Hypothalamus (tissue), 51 donors: ENCODE data around the gene C2CD4A.
"Not testable (repeated sequence)": the region's sequence is repeated elsewhere in the genome, so short reads cannot be mapped to it uniquely, and the experiment has no call there.

Experiments used
- DNase-seq, 51 donors: peaks; one replicate each; lab custom pipeline; 2025; lab: John Stamatoyannopoulos, UW

The C2CD4A gene, protein sequence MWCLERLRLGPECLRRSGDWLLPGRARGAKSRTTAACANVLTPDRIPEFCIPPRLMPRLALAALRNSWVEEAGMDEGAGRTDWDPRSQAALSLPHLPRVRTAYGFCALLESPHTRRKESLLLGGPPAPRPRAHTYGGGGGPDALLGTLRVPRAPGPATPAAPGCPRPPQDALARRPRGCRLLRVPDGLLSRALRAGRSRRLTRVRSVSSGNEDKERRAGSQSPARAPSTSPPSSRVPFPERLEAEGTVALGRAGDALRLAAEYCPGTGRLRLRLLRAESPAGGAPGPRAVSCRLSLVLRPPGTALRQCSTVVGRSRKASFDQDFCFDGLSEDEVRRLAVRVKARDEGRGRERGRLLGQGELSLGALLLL

DNA sequence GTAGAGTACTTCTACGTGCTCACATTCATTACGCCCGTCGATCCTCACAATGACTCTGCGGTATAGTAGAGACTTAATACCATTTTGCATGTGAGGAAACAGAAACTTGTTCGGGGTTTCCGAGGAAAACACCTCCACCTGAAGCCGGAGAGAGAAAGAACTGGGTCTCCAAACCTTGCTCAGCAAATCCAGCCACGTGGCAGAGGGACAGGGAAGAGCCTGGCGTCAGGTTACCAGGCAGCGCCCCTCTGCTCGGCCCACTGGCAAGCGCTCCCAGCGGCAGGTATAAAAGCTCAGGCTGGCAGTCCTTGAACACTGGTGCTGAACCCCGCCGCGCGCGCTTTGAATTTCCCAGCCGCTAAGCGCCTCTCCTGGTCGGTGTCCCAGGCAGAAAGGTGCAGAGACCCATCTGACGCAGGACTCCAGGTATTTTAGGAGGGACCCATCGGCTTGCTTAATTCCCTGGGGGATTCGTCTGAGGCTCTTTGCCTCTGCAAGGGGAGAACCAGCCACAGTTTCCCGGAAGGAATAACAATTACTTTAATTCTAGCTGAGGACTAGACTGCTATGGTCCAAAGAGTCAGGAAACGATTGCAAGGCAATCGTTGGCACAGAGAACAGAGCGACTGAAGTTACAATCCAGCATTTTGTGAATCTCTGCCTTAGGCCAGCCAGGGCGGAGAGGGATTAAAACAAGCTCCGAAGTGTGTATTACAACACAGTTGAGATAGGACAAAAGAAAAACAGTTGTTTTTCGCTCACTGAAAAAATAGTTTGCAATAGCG lies at the start of gene C2CD4A:
Gene C2CD4A (plus strand): TSS at position 315 of the 785 bp plus-strand sequence. CDS start 637 bp downstream, outside the sequence.
- DNase-seq: peak in 24 of 51 donors; percentile 5 to 65 (median 28)

DNA sequence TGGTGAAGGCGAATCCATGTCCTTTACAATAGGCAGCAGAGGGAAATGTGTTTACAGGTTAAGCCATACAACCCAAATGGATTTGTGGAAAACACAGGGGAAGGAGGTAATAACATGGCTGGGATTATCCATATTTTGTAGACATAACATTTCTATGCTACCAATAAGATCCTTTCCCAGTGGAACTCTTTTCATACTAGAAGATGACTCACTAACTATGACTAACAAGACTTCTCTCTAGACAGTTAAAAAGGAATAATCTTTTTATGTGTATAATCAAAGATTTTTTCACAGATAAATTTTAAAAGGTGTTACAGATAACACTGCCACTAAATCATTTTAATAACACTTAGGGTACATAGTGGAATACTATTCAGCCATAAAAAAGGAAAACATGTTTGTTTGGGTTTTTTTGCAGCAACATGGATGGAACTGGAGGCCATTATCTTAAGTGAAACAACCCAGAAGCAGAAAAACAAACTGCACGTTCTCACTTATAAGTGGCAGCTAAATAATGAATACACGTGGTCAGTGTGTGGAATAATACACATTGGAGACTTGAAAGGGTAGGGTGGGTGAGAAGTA lies 46.1 kb upstream of the C2CD4A start:
- DNase-seq: no peak

DNA sequence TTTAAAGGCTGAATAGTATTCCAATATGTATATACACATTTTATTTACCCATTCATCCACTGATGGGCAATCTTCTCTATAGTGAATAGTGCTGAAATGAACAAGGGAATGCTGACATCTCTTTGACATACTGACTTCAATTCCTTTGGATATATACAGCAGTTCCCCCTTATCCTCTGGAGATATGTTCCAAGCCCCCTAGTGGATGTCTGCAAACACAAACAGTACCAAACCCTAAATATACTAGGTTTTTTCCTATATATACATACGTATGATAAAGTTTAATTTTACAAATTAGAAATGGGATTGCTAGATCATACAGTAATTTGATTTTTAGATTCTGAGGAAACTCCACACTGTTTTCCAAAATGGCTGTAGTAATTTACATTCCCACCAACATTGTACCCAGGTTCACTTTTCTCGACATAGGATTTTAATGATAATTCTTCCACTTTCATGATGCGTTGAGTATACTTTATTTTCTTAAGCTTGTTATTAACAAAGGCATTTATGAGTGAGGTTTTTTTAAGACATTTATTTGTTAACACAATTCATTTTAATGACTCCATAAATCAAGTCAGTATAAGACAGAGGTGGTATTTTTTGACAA lies 44.7 kb upstream of the C2CD4A start:
- no peak for DNase-seq

DNA sequence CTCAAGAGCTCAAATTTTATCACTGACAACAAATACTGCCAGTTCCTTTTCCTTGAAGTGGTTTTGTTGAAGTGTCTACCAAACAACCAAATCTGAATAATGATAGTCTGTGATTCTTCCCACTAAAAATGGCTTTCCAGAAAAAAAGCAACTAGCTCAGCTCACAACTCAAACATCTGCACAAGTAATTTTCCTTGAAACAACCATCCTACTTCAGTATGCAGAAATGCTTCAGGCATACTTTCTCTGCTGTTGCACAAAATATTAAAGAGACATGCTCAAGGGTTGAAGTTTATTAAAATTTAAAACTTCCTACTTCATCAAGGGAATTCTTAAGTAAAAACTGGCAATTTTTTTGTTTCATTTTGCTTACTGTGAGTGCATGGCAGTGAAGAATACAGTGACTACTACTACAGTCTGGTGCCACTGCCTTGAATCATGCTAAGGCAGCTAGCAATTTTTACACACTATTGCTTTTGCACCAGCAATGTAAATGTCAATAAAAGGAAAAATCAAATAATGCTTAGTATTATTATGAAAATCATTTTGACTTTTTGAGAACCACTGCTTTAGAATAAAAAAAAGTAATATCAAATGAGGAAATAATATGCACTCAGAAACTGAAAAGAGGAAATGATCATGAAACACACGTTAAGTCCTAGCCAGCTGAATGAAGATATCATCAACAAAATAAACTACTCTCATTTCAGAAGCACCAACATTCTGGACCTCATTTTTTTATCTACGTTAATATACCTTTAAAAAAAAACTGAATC lies 40.1 kb upstream of the C2CD4A start:
- no peak for DNase-seq

DNA sequence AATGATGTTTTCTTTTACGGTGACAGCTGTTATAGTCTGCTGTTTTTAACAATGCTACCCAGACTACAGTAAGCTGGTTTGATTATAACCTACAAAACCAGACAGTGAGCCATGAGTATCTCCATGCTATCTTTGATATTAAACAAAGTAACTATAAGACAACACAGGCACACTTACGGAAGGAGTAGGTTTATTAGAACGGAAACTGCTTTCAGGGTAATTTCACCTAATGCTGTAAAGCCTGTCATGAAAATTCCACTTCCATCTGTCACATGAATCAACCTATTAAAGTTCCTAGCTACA lies 39.6 kb upstream of the C2CD4A start:
- no peak for DNase-seq

DNA sequence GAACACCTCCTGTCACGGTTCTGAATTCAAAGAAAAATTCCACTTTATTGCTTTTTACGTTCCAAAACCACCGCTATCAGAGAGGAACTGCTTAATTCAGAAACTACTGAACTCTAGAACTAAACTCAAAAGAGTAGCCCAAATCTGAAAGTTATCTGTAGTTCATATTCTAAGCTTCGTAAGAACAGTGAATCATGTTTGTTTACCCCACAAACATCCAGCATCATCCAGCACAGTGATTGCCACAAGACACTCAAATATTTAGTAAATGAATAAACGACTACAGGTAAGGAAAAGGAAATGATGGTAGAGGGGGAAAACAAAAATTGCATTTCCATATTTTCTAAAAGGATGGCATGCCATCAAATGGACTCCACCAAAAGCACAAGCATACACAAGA lies 38.9 kb upstream of the C2CD4A start:
- no peak for DNase-seq

DNA sequence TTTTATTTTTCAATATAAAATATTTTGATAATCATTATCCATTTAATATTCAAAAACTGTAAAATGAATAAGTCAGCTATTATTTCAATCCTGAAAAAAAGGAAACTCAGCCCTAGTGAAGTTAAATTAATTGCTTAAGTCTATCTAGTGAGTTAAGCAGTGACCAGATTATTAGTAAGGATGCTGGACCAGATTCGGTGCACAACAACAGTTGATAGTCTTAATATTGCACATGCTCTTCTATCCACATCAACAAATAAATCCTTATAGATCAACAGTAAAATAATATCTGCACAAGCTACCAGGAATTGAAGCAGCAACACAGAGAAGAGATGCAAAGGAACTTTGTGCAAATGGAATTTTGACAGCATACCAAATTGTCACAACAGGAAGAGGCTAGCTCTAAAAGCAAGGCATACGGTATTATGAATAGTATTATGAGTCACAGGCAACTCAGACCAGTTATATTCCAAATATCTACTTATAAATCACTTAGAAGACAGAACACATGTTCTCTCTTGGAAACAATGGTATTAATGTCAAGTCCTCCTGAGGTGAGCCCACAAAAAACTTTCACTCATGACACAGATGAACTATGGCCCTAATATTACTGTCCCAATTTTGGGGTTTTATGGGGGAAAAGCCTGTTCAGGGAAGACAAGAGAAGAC lies 31.4 kb upstream of the C2CD4A start:
- no peak for DNase-seq

DNA sequence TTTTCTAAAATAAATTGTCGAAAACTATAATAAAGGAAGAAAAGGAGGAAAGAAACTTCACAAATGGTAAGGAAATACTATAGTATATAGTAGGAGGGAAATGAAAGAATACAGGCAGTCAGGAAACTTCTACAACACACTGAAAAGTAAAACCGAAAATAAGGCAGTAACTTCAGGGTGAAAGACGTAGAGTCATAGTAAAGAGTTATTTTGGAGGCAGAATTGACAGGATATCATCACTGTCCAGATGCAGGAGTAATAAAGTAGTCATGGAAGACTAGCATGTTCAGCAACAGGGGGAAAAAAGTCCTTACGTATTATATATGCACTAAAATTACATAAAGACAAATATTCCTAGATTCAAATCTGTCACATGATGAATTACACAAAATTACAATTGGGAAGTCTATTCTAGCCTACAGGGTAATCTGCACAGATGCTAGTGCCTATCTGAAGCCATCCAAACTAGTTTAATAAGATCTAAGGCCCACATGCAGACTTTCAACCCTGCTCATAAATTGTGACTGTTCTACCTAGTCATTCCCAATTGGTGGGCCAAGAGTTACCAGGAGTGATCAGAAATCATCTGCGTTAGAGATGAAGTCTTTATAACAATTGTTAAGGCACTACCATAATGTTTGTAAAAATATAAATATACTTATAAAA lies 20.6 kb upstream of the C2CD4A start:
- no peak for DNase-seq

DNA sequence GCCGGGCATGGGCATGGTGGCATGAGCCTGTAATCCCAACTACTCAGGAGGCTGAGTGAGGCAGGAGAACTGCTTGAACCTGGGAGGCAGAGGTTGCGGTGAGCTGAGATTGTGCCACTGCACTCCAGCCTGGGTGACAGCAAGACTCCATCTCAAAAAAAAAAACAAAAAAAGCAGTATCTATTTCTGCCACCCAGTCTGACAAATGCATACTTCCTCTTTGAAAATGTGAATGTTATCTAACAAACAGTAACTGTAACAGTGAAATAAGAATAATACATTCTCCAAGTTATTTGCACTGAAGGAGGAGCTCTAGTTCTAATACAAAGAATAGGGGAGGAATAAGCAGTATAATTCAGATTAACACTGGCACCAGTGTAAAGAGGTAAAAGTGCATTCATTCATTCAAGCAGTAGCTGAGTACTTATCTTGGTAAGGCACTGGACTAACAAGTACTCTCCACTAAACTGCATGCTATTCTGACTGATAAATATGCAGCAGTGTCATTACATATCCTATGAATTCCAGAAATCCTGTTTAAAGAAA lies 19.4 kb upstream of the C2CD4A start:
- DNase-seq: no peak

DNA sequence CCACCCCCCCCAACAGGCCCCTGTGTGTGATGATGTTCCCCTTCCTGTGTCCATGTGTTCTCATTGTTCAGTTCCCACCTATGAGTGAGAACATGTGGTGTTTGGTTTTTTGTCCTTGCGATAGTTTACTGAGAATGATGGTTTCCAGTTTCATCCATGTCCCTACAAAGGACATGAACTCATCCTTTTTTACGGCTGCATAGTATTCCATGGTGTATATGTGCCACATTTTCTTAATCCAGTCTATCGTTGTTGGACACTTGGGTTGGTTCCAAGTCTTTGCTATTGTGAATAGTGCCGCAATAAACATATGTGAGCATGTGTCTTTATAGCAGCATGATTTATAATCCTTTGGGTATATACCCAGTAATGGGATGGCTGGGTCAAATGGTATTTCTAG lies 18.5 kb upstream of the C2CD4A start:
- not testable (repeated sequence) for DNase-seq

DNA sequence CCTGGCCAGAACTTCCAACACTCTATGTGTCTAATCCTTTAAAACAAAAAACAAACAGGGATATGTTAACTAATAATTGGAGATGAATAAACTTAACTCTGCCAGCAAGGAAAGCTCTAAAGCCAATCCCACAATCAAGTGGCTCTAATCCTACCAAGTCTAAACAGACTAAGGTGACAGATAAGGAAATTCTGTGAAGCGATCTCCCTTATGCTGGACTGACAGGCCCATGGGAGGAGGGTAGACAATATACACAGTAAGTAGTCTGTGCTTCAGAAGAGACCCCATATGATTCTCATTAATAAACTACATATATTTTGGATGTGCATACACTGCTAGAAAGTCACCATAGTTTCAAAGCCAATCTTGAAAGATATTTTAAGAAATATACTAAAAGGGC lies 16.7 kb upstream of the C2CD4A start:
- DNase-seq: no peak

DNA sequence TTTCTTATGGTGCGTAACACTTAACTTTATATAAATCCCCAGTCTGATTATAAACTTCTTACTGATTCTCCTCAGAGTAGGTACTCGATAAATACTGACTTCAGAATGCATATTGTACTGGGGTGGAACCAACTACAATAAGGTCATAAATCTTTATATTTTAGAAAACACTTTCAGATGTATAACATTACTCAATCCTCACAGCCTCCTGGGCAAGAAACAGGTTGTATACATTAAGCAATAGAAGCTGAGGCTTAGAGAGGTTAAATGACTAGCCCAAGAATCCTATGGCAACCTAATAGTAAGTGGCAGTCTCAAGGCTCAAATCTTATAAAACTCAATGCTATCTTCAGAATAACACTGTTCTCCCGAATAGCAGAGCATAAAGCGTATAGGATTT lies 15.6 kb upstream of the C2CD4A start:
- no peak for DNase-seq

DNA sequence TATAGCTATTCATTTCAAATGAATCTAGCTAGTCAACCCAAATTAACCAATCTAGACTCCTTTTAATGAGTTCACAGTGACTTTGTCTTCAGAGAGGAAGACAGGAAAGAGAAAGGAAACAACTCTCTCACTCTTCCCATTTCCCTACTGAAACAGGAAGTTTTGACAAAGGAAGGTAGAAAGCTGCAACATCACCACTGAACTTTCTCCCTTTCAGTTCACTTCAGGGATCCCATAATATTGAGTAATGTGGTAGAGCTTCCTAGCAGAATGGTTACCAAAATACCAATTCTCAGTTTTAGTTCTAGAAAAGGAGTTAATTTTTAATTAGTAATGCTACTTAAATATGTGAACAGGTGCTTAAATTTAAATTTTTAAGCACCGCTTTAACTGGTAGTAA lies 14.1 kb upstream of the C2CD4A start:
- DNase-seq: no peak

DNA sequence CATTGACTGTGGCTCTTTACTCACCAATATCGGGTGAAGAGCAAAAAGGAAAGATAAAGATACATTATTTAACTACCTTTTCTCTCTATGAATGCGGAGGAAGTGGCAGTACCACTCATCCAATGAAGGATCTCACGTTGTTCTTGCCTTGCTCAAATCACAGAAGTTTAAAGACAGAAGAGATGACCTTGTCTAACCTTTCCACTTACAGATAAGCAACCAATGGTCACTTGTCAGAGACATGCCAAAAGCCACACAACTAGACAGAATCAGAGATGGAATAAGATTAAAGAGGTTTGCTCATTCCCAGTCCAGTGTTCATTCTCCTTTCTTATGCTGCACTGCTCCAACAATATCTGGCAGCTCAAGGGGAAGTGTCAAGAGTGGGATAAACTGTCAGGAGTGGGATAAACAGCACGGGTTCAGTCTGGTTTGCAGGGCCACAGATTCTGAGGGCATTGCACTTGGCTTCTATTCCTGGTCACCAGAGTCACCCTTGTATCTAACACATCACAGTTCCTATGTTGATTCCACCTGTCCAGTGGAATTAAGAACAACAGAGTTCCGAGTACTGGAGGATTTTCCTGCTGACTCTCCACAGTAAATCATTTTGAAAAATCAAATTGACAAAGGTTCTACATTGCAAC lies 13.2 kb upstream of the C2CD4A start:
- no peak for DNase-seq

DNA sequence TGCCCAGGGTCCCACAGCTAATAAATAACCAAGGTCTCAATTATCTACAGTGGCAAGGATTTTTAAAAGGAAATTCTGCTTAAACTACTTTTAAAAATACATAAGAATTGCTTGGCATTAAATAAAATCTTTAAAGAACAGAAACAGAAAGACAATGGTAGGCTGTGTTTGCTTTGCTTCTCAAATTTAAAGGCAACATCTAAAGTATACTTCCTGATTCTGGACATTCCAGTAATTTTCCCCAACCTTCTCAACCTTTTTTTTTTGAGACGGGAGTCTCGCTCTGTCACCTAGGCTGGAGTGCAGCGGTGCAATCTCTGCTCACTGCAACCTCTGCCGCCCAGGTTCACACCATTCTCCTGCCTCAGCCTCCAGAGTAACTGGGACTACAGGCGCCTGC lies 11.8 kb upstream of the C2CD4A start:
- no peak for DNase-seq

DNA sequence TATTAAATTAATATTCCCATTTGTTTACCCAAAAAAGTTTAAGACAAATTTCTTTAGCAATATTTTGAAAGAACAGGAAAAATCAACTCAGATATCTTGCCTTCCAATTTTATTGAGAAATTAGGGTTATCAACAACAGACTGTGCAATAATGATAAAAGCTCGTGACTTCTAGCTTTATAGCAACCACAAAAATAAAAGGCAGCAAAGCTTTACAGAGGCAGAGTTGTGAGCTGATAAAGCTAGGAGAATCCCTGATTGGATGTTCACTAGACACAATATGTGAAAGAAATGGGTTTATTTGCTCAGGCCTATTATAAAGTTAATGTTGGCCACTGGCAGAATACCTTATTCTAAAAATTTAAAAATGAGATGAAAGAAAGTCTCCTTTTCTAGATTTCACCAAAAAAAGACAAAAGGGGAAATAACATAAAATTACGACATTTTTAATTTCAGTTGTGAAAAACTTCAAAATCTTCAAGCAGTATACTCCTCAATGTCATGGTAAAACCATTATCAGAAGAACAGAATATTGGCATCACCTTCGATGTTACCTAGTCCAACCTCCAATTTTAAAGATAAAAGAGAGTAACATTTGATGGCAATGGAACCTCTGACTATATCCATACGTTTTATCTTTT lies 9.3 kb upstream of the C2CD4A start:
- DNase-seq: no peak

DNA sequence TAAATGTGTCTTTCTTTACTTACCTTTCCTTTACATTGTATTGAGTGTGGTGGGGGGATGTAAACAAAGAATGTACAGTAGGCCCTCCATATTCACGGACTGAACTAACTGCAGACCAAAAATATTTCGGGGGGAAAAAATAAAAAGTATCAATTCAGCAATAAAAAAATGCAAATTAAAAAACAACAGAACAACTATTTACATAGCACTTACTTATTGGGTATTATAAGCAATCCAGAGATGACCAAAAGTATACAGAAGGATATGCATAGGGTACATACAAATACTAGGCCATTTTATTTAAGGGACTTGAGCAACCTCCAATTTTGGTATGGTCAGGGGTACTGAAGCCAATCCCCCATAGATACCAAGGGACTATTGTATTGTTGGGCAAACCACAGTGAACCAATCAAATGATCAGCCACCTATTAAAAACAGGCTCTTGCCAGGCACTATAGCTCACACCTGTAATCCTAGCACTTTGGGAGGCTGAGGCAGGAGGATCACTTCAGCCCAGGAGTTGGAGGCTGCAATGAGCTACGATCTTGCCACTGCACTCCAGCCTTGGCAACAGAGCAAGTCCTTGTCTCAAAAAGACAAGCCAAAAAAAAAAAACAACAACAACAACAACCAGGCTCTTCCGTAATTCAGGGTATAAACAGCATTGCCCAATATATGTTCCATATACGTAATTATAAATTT lies 8.3 kb upstream of the C2CD4A start:
- DNase-seq: no peak
